CD4-positive, alpha-beta T cell treated with Interleukin-17A for 4 hours (primary cell): ENCODE measurements around the gene KRTAP5-4.
"Not testable (repeated sequence)": the region's sequence is repeated elsewhere in the genome, so short reads cannot be mapped to it uniquely, and the experiment has no call there.

ENCODE experiments used
- DNase-seq: peaks from one replicate; pipeline ENCODE4 v3.0.0-alpha.2; 2020; ENCODE audit warnings: mixed read lengths

The KRTAP5-4 gene, protein sequence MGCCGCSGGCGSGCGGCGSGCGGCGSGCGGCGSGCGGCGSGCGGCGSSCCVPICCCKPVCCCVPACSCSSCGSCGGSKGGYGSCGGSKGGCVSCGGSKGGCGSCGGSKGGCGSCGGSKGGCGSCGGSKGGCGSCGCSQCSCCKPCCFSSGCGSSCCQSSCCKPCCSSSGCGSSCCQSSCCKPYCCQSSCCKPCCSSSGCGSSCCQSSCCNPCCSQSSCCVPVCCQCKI

DNA sequence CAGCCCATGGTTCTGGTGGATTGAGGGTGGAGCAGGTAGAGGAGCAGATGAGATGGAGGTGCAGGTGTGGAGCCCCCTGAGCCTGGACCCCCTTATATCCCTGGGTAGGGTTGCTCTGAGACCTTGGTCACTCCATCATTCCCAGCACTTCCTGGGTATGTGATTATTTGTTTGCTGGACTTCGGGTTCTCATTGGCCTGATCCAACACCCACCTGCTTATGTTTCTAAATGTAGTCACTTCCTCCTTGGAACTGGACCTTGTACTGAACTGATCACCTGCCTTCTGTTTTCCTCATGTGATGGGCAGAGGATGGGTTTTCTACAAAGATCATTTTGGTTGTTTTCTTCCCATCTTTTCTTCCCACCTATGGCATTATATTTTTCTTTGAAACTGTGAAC, at the start of gene KRTAP5-4:
Gene KRTAP5-4, minus strand, starts transcription at position 53 of the 400 bp plus-strand sequence. Its CDS starts 45 bp downstream, at position 8.
- DNase-seq: no peak

GRCh38 chr11:1671658-1672057, 49.7 kb upstream of the KRTAP5-4 start:
- DNase-seq: no peak

- DNase-seq: no peak
These were observed 49.0 kb upstream of the KRTAP5-4 start for GRCh38 chr11:1670905-1671371.

DNA sequence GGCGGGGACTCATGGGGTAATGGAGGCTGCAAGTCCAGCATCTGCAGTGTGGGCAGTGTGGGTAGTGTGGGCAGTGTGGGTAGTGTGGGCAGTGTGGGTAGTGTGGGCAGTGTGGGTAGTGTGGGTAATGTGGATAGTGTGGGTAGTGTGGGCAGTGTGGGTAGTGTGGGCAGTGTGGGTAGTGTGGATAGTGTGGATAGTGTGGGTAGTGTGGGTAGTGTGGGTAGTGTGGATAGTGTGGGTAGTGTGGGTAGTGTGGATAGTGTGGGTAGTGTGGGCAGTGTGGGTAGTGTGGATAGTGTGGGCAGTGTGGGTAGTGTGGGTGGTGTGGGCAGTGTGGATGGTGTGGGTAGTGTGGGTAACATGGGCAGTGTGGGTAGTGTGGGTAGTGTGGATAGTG, 48.5 kb upstream of the KRTAP5-4 start:
- DNase-seq: not testable (repeated sequence)

DNA sequence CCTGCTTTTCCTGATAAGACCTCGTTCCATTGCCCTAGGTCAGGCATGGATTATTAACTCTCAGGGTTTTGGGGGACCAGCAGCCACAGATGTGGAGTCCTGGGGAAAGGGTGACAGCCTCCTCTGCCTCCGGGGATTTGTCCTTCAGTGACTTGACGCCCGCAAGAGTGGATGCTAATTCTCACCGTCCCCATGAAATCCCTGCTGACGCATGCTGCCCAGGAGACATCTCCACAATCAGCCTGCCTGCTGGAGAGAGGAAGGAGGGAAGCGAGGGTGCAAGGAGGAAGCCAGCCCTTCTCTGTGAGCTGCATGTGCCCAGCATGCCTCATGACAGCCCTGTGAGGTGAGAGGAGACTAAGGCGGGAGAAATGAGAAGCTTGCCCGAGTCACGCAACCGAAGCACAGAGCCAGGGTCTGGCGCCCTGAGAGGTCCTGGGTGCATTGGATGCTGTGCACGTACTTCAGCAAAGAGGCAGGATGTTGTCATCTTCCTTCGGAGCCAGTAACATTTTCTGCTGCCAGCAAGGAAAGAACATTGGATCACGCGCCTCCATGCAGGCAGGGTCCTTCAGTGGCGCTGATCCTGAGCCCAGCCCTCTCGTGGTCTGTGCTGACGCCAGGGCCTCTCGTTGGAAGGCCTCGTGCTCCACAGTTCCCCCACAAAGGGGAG, 47.7 kb upstream of the KRTAP5-4 start:
- no peak for DNase-seq

GRCh38 chr11:1668911-1669473, 47.1 kb upstream of the KRTAP5-4 start:
- no peak for DNase-seq

GRCh38 chr11:1667906-1668305, 46.0 kb upstream of the KRTAP5-4 start:
- DNase-seq: no peak

- no peak for DNase-seq
These were observed 45.3 kb upstream of the KRTAP5-4 start for GRCh38 chr11:1667121-1667850.

- no peak for DNase-seq
These were observed 43.4 kb upstream of the KRTAP5-4 start for GRCh38 chr11:1665313-1665712.

DNA sequence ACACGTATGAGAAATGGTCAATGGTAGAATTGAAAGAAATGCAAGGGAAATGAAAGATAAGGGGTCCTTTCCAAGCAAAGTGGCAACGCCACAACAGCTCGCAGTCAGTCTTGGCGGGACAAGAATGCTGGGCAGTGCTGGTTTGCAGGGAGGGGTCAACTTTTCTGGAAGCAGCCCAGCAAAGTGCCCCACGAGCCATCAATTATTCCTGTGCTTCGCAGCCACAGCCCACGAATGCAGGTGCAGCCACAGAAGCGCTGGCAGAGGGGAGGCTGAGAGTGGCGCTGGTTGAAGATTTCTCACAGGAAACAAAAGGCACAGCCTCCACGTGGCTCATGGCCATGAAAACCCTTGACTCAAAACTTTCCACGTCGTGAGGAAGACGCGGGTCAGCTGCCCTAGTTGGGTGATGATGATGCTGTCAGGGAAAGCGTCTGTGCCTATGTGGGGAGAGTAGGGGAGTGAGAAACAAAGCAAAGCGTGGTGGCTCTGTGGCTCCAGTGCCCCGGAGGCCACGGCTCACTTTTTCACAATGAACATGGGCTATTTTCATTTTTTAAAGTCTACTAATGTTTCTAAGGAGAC, 40.9 kb upstream of the KRTAP5-4 start:
- not testable (repeated sequence) for DNase-seq

DNA sequence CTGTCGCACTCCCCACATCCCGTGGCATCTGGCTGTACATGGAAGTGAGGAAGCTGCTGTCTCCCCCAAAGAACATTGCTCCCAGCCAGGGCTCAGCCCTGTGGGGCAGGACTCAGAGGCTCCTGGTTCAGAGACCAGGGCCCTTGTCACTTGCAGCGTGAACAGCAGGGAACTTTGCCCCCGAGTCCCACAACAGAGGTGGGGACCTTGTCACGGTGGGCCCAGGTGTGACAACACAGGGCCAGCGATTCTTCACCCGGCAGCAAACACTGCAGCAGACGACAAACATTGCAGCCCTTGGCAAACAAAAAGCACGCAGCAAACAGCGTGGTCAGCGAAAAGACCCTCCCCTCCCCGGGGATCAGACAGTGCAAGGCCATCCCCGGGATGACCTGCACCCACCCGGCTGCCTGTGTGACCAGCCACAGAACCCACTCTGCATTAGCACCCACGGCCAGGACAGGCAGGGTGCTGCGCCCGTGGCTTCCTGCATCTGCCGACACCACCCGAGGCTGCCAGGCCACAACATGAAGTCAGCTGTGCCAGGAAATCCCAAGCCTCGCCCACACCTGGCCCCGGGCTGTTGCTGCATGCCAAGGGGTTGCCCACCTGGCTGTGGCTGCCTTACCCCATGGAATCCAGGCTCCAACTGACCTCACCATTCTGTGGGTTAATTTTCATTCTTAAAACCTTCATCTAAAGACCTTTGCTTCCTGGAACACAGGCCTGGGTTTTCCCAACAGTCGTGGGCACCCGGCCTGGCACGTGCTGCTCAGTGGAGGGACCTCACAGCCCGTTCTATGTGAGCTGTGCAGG, 39.7 kb upstream of the KRTAP5-4 start:
- DNase-seq: not testable (repeated sequence)

GRCh38 chr11:1660111-1660867, 38.4 kb upstream of the KRTAP5-4 start:
- no peak for DNase-seq

GRCh38 chr11:1659506-1659905, 37.6 kb upstream of the KRTAP5-4 start:
- DNase-seq: peak; percentile 36

DNA sequence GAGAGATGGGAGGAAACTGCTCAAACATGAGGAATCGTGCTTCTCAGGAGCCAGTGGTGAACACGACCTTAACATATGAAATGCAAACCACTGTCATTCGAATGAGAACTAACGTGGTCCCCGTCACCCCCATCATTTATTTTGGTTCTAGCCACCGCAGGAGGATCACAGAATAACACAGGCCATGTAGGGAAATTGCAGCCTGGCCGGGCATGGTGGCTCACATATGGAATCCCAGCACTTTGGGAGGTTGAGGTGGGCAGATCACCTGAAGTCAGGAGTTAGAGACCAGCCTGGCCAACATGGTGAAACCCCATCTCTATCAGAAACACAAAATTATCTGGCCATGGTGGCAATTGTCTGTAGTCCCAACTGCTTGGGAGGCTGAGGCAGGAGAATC, 34.7 kb upstream of the KRTAP5-4 start:
- DNase-seq: no peak

DNA sequence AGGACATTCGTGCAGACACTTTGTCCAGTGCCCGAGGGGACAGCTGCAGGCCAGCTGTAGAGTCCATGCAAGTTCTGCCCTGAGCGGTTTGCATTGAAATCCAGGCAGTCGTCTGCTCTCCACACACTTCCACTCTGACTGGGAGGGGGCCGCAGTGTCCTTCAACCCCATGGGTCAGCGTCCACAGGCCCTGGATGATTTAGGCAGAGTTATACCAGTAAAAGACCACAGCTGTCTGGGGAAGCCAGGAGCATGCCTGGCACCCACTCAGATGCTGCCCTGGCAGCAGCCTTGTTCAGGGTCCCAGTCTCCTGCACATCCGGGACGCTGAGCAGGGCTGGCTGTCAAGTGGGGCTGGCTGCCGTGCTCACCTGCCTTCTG, 34.1 kb upstream of the KRTAP5-4 start:
- DNase-seq: no peak

GRCh38 chr11:1655168-1656060, 33.5 kb upstream of the KRTAP5-4 start:
- DNase-seq: no peak

DNA sequence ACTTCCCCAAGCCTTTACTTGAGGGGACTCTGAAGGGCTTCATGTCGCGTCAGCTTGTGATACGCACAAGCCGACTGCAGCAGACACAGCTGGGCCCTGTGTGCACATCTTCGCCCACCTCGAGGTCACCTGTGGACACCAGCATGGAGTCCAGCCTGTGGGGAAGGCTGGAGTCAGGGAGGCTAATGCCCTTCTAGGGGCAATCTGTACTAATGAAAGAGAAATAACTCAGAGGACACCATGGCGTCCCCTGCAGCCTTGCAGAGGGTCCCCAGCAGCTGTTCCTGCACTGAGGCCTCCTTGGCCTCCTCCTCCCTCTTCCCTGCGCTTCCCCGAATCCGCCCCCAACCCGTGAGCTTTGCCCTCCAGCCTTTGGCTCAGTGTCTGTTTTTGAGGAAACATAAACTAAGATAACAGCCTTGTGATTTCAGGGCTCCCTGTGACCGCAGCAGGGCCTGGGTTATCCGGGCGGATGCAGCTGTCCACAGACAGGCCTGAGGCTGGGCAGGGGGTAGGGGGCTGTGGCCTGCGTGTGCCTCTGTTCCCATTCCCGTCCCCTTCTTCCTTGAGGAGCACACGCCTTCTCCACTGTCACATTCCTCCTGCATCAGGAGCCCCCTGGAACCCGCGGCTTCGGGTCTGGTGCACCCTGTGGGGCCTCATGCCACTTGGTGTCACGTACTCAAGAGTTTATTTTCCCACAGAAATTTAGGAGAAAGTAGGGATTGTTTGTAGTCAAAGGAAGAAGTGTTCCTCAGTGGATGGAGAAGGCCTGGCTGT, 32.6 kb upstream of the KRTAP5-4 start:
- DNase-seq: no peak

- DNase-seq: no peak
These were observed 31.8 kb upstream of the KRTAP5-4 start for GRCh38 chr11:1653541-1654387.
